Measurements from ENCODE around the gene MIEF2. TPM values are rescaled to one million over a fixed set of nuclear protein-coding genes. Genes with fewer than 3 reads are reported as not detected.

The MIEF2 gene
- polyA plus RNA-seq, 6 donors from 2014 or later: 3.2 to 13.8 (median 9.9) TPM

- no peaks in the 10 kb centered on the region for H3K27me3 Mint-ChIP-seq
- DNase-seq (no peak), ATAC-seq (ENCODE audit: low read depth in 2 of 2) (no peak)
- peaks cover 0 to 2% (median 0%) of the 10 kb centered on the region in 7 donors for H3K9me3 Mint-ChIP-seq
- peak overlapping the region in 2 of 6 donors; percentile 68 to 80 for H3K27ac Mint-ChIP-seq
- peaks cover 12 to 30% (median 22%) of the 10 kb centered on the region in 3 donors for H3K4me1 Mint-ChIP-seq
- peak overlapping the region in 2 of 8 donors; percentile 18 to 66 for H3K4me3 Mint-ChIP-seq
- H3K36me3 Mint-ChIP-seq: no peaks in the 10 kb centered on the region
Observed at GRCh38 chr17:18228176-18228682, 32.2 kb upstream of the MIEF2 start.

GRCh38 chr17:18229254-18229653 is 31.2 kb upstream of the MIEF2 start:
- Mint-ChIP-seq H3K9me3 (peaks cover 0 to 2% (median 0%) of the 10 kb centered on the region in 7 donors), H3K36me3 (no peaks in the 10 kb centered on the region), H3K4me3 (no peak overlapping the region), H3K27ac (no peak overlapping the region), H3K27me3 (no peaks in the 10 kb centered on the region), H3K4me1 (peaks cover 12 to 30% (median 22%) of the 10 kb centered on the region in 3 donors)
- ATAC-seq (ENCODE audit: low read depth in 2 of 2) (no peak), DNase-seq (no peak)

- Mint-ChIP-seq H3K27me3 (no peaks in the 10 kb centered on the region), H3K4me3 (no peak overlapping the region), H3K36me3 (no peaks in the 10 kb centered on the region), H3K4me1 (peaks cover 12 to 30% (median 22%) of the 10 kb centered on the region in 3 donors), H3K27ac (no peak overlapping the region), H3K9me3 (peaks cover 0 to 2% (median 0%) of the 10 kb centered on the region in 7 donors)
- ATAC-seq (ENCODE audit: low read depth in 2 of 2) (no peak), DNase-seq (no peak)
Observed at GRCh38 chr17:18229771-18230170, 30.7 kb upstream of the MIEF2 start.

- no peak for ATAC-seq (ENCODE audit: low read depth in 2 of 2)
- Mint-ChIP-seq H3K27ac (no peak overlapping the region), H3K4me3 (no peak overlapping the region), H3K9me3 (peaks cover 0 to 2% (median 0%) of the 10 kb centered on the region in 7 donors), H3K4me1 (peaks cover 12 to 27% (median 17%) of the 10 kb centered on the region in 3 donors), H3K27me3 (no peaks in the 10 kb centered on the region), H3K36me3 (no peaks in the 10 kb centered on the region)
- no peak for DNase-seq
Observed at GRCh38 chr17:18230288-18231141, 29.9 kb upstream of the MIEF2 start.

- Mint-ChIP-seq H3K9me3 (peaks cover 0 to 2% (median 0%) of the 10 kb centered on the region in 7 donors), H3K27me3 (no peaks in the 10 kb centered on the region), H3K27ac (no peak overlapping the region), H3K4me3 (no peak overlapping the region), H3K4me1 (peaks cover 8 to 22% (median 13%) of the 10 kb centered on the region in 3 donors), H3K36me3 (peaks cover 0 to 4% of the 10 kb centered on the region in 2 donors)
- no peak for DNase-seq
- ATAC-seq (ENCODE audit: low read depth in 2 of 2): no peak
Observed at GRCh38 chr17:18231164-18231563, 29.3 kb upstream of the MIEF2 start.

GRCh38 chr17:18233803-18234518 is 26.5 kb upstream of the MIEF2 start:
- no peaks in the 10 kb centered on the region for H3K27me3 Mint-ChIP-seq
- no peaks in the 10 kb centered on the region for H3K9me3 Mint-ChIP-seq
- peaks cover 0 to under 1% (median under 1%) of the 10 kb centered on the region in 3 donors for H3K4me1 Mint-ChIP-seq
- peaks cover 0 to 13% of the 10 kb centered on the region in 2 donors for H3K36me3 Mint-ChIP-seq
- H3K27ac Mint-ChIP-seq: peak overlapping the region in 1 of 6 donors; percentile 50
- ATAC-seq (ENCODE audit: low read depth in 2 of 2): no peak
- H3K4me3 Mint-ChIP-seq: no peak overlapping the region
- no peak for DNase-seq

GRCh38 chr17:18234853-18235380 is 25.5 kb upstream of the MIEF2 start:
- H3K36me3 Mint-ChIP-seq: peaks cover 0 to 13% of the 10 kb centered on the region in 2 donors
- no peak for DNase-seq

GRCh38 chr17:18235743-18236256 is 24.7 kb upstream of the MIEF2 start:
- Mint-ChIP-seq H3K27me3 (no peaks in the 10 kb centered on the region), H3K4me1 (no peaks in the 10 kb centered on the region), H3K9me3 (no peaks in the 10 kb centered on the region), H3K4me3 (no peak overlapping the region), H3K36me3 (peaks cover 0 to 13% of the 10 kb centered on the region in 2 donors), H3K27ac (no peak overlapping the region)
- no peak for ATAC-seq (ENCODE audit: low read depth in 2 of 2)
- no peak for DNase-seq

More at GRCh38 chr17:18234853-18235380, 25.5 kb upstream of the MIEF2 start:
- Mint-ChIP-seq H3K27ac (no peak overlapping the region), H3K9me3 (no peaks in the 10 kb centered on the region), H3K4me1 (no peaks in the 10 kb centered on the region), H3K4me3 (no peak overlapping the region), H3K27me3 (no peaks in the 10 kb centered on the region)
- no peak for ATAC-seq (ENCODE audit: low read depth in 2 of 2)

GRCh38 chr17:18236494-18236893 is 24.0 kb upstream of the MIEF2 start:
- Mint-ChIP-seq H3K9me3 (no peaks in the 10 kb centered on the region), H3K27me3 (no peaks in the 10 kb centered on the region), H3K4me3 (no peak overlapping the region), H3K27ac (peak overlapping the region in 1 of 6 donors; percentile 79), H3K36me3 (peaks cover 0 to 13% of the 10 kb centered on the region in 2 donors), H3K4me1 (no peaks in the 10 kb centered on the region)
- DNase-seq (no peak), ATAC-seq (ENCODE audit: low read depth in 2 of 2) (no peak)

- Mint-ChIP-seq H3K36me3 (peaks cover 0 to 13% of the 10 kb centered on the region in 2 donors), H3K9me3 (no peaks in the 10 kb centered on the region), H3K27me3 (no peaks in the 10 kb centered on the region), H3K27ac (no peak overlapping the region), H3K4me3 (no peak overlapping the region), H3K4me1 (no peaks in the 10 kb centered on the region)
- DNase-seq: no peak
- ATAC-seq (ENCODE audit: low read depth in 2 of 2): no peak
Observed at GRCh38 chr17:18237461-18237860, 23.0 kb upstream of the MIEF2 start.

GRCh38 chr17:18238299-18238698 is 22.2 kb upstream of the MIEF2 start:
- Mint-ChIP-seq H3K27ac (no peak overlapping the region), H3K27me3 (no peaks in the 10 kb centered on the region), H3K4me3 (no peak overlapping the region), H3K9me3 (no peaks in the 10 kb centered on the region), H3K36me3 (peaks cover 0 to 13% of the 10 kb centered on the region in 2 donors), H3K4me1 (no peaks in the 10 kb centered on the region)
- ATAC-seq (ENCODE audit: low read depth in 2 of 2) (no peak), DNase-seq (no peak)

- Mint-ChIP-seq H3K9me3 (no peaks in the 10 kb centered on the region), H3K4me3 (no peak overlapping the region), H3K27me3 (no peaks in the 10 kb centered on the region), H3K4me1 (no peaks in the 10 kb centered on the region), H3K27ac (peak overlapping the region in 1 of 6 donors; percentile 72), H3K36me3 (peaks cover 0 to 13% of the 10 kb centered on the region in 2 donors)
- DNase-seq (no peak), ATAC-seq (ENCODE audit: low read depth in 2 of 2) (no peak)
Observed at GRCh38 chr17:18240449-18240848, 20.0 kb upstream of the MIEF2 start.

- DNase-seq (no peak), ATAC-seq (ENCODE audit: low read depth in 2 of 2) (no peak)
- Mint-ChIP-seq H3K4me1 (no peaks in the 10 kb centered on the region), H3K4me3 (no peak overlapping the region), H3K27ac (peak overlapping the region in 1 of 6 donors; percentile 72), H3K27me3 (no peaks in the 10 kb centered on the region), H3K9me3 (no peaks in the 10 kb centered on the region), H3K36me3 (peaks cover 0 to 8% of the 10 kb centered on the region in 2 donors)
Observed at GRCh38 chr17:18241229-18241871, 19.1 kb upstream of the MIEF2 start.

Data from naive B cell (primary cell).